ENCODE results near the gene MYLK. TPM values are rescaled to one million over a fixed set of nuclear protein-coding genes. Genes with fewer than 3 reads are reported as not detected.

MYLK gene
- total and polyA plus RNA-seq, 7 donors, result 3.2 to 13.7 (median 5.8) TPM

GRCh38 chr3:123832692-123833397 lies 51.3 kb downstream of the MYLK start:
- intact Hi-C loops (cut with DNase I), result no loop called here
- H3K36me3 ChIP-seq (ENCODE audit: insufficient read depth in 1 of 2, low read depth in 1 of 2), result no peaks in the 10 kb centered on the region
- peaks cover 17% of the 10 kb centered on the region for H3K9me3 ChIP-seq
- DNase-seq (no peak), ATAC-seq (no peak)
- H3K27ac ChIP-seq, result no peak overlapping the region
- no peaks in the 10 kb centered on the region for H3K27me3 ChIP-seq (ENCODE audit: insufficient read depth in 3 of 3, low read length in 2 of 3)
- TF ChIP-seq CTCF (IDR thresholded peaks at IDR 0.05), result no peak
- no peaks in the 10 kb centered on the region for H3K4me1 ChIP-seq
- no peak overlapping the region for H3K4me3 ChIP-seq
- WGBS, 3 donors, result 43 to 55% (median 50%) methylated on average over 3 of the region's 3 CpGs

GRCh38 chr3:123831420-123831819 lies 52.7 kb downstream of the MYLK start:
- DNase-seq (no peak), ATAC-seq (no peak)
- Histone ChIP-seq H3K4me1 (no peaks in the 10 kb centered on the region), H3K27me3 (ENCODE audit: insufficient read depth in 3 of 3, low read length in 2 of 3) (no peaks in the 10 kb centered on the region), H3K36me3 (ENCODE audit: insufficient read depth in 1 of 2, low read depth in 1 of 2) (no peaks in the 10 kb centered on the region), H3K4me3 (no peak overlapping the region), H3K9me3 (peaks cover 26% of the 10 kb centered on the region), H3K27ac (no peak overlapping the region)
- intact Hi-C loops (cut with DNase I), result no loop called here
- no peak for TF ChIP-seq CTCF (IDR thresholded peaks at IDR 0.05)
- 61 to 74% (median 65%) methylated on average over 7 of the region's 7 CpGs for WGBS, 3 donors

- Histone ChIP-seq H3K27me3 (ENCODE audit: insufficient read depth in 3 of 3, low read length in 2 of 3) (no peaks in the 10 kb centered on the region), H3K27ac (no peak overlapping the region), H3K9me3 (peaks cover 4% of the 10 kb centered on the region), H3K36me3 (ENCODE audit: insufficient read depth in 1 of 2, low read depth in 1 of 2) (no peaks in the 10 kb centered on the region), H3K4me1 (no peaks in the 10 kb centered on the region), H3K4me3 (no peak overlapping the region)
- 87 to 100% (median 87%) methylated on average over 1 of the region's 1 CpG for WGBS, 3 donors
- intact Hi-C loops (cut with DNase I), result no loop called here
- no peak for TF ChIP-seq CTCF (IDR thresholded peaks at IDR 0.05)
- ATAC-seq (no peak), DNase-seq (no peak)
Measured at GRCh38 chr3:123821920-123822319, 62.2 kb downstream of the MYLK start.

- no peaks in the 10 kb centered on the region for H3K36me3 ChIP-seq (ENCODE audit: insufficient read depth in 1 of 2, low read depth in 1 of 2)
- intact Hi-C loops (cut with DNase I), result no loop called here
- no peak for TF ChIP-seq CTCF (IDR thresholded peaks at IDR 0.05)
- no peak for DNase-seq
- no peaks in the 10 kb centered on the region for H3K27me3 ChIP-seq (ENCODE audit: insufficient read depth in 3 of 3, low read length in 2 of 3)
- no peaks in the 10 kb centered on the region for H3K4me1 ChIP-seq
- WGBS, 3 donors, result 91 to 100% (median 100%) methylated on average over 1 of the region's 1 CpG
- no peaks in the 10 kb centered on the region for H3K9me3 ChIP-seq
- H3K27ac ChIP-seq, result no peak overlapping the region
- H3K4me3 ChIP-seq, result no peak overlapping the region
- no peak for ATAC-seq
Measured at GRCh38 chr3:123819949-123820348, 64.2 kb downstream of the MYLK start.

GRCh38 chr3:123818921-123819429 lies 65.2 kb downstream of the MYLK start:
- intact Hi-C loops (cut with DNase I), result no loop called here
- H3K27ac ChIP-seq, result no peak overlapping the region
- no peaks in the 10 kb centered on the region for H3K4me1 ChIP-seq
- DNase-seq, result no peak
- TF ChIP-seq CTCF (IDR thresholded peaks at IDR 0.05), result no peak
- 82 to 88% (median 87%) methylated on average over 2 of the region's 2 CpGs for WGBS, 3 donors
- ATAC-seq, result no peak
- H3K4me3 ChIP-seq, result no peak overlapping the region
- no peaks in the 10 kb centered on the region for H3K27me3 ChIP-seq (ENCODE audit: insufficient read depth in 3 of 3, low read length in 2 of 3)
- H3K9me3 ChIP-seq, result no peaks in the 10 kb centered on the region
- no peaks in the 10 kb centered on the region for H3K36me3 ChIP-seq (ENCODE audit: insufficient read depth in 1 of 2, low read depth in 1 of 2)
